ENCODE measurements around the gene ANKRD40.
A peak's percentile ranks its signal among the peaks of the same experiment; 100 is the strongest.
"Not testable (repeated sequence)": the region's sequence is repeated elsewhere in the genome, so short reads cannot be mapped to it uniquely, and the experiment has no call there.

The ANKRD40 gene

GRCh38 chr17:50685691-50686493 lies 21.8 kb downstream of the ANKRD40 start:
- no peak for DNase-seq

- no peak for DNase-seq
These were observed 22.4 kb downstream of the ANKRD40 start for GRCh38 chr17:50685334-50685665.

- DNase-seq = no peak
These were observed 22.9 kb downstream of the ANKRD40 start for GRCh38 chr17:50684612-50685333.

- no peak for DNase-seq
These were observed 23.5 kb downstream of the ANKRD40 start for GRCh38 chr17:50684288-50684611.

GRCh38 chr17:50683434-50684287 lies 24.1 kb downstream of the ANKRD40 start:
- DNase-seq = no peak

- no peak for DNase-seq
These were observed 24.8 kb downstream of the ANKRD40 start for GRCh38 chr17:50682938-50683337.

- no peak for DNase-seq
These were observed 25.3 kb downstream of the ANKRD40 start for GRCh38 chr17:50682441-50682840.

GRCh38 chr17:50681263-50682200 lies 26.2 kb downstream of the ANKRD40 start:
- DNase-seq = peak; percentile 36

GRCh38 chr17:50680543-50681262 lies 27.0 kb downstream of the ANKRD40 start:
- not testable (repeated sequence) for DNase-seq

- DNase-seq = no peak
These were observed 27.6 kb downstream of the ANKRD40 start for GRCh38 chr17:50680126-50680525.

GRCh38 chr17:50679008-50679544 lies 28.6 kb downstream of the ANKRD40 start:
- no peak for DNase-seq

- no peak for DNase-seq
These were observed 29.8 kb downstream of the ANKRD40 start for GRCh38 chr17:50677851-50678375.

- DNase-seq = no peak
These were observed 31.4 kb downstream of the ANKRD40 start for GRCh38 chr17:50676065-50676975.

GRCh38 chr17:50675627-50676026 lies 32.1 kb downstream of the ANKRD40 start:
- no peak for DNase-seq

- DNase-seq = no peak
These were observed 32.5 kb downstream of the ANKRD40 start for GRCh38 chr17:50675190-50675589.

- DNase-seq = no peak
These were observed 34.7 kb downstream of the ANKRD40 start for GRCh38 chr17:50672831-50673551.

GRCh38 chr17:50672071-50672470 lies 35.6 kb downstream of the ANKRD40 start:
- DNase-seq = no peak

GRCh38 chr17:50668838-50669581 lies 38.7 kb downstream of the ANKRD40 start:
- DNase-seq = no peak

Data from NCI-H187 treated with DMSO at 0.1 percent for 48 hours (cell line).